Measurements from ENCODE around the gene FIGNL1. TPM values are rescaled to one million over a fixed set of nuclear protein-coding genes. Genes with fewer than 3 reads are reported as not detected.

Gene FIGNL1
- total RNA-seq, 1 experiment from 2014 or later: 14.5 TPM

DNA sequence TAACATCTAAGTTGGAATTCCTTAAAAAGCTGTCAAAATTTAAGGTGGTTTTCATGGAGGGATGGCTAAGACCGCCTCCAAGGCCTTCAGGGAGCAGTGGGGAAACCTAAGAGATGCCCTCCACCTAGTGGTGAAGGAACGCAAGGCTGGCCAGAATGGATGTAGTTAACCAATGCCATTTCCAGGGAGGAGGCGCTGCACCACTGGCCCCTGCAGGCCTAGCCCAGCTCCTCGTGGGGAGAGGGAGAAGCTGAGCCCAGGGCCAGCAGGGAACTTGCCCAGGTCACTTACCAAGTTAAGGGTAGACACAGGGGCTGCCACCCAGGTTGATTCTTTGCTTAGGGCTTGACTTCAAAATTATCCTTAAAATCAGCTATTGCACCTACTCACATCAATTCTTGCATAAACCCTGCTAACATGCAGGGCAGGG is 32.0 kb downstream of the FIGNL1 start:
- no peaks in the 10 kb centered on the region for H3K4me1 Mint-ChIP-seq (ENCODE audit: insufficient read depth, unreplicated experiment)
- no peak overlapping the region for H3K27ac Mint-ChIP-seq (ENCODE audit: low read depth, unreplicated experiment)
- ChIA-PET CTCF (interaction anchor here (0.5 to 10.1 kb wide), 79 partner anchors 11 to 1615 kb away, joined by 3 to 214 read pairs (median 4); no protein-coding TSS in a partner anchor), POLR2A (interaction anchor here (0.8 kb wide), 1 partner anchor 274 kb away, joined by 3 read pairs; no protein-coding TSS in a partner anchor)
- no peak overlapping the region for H3K4me3 Mint-ChIP-seq (ENCODE audit: unreplicated experiment)
- TF ChIP-seq, protein P1, sequence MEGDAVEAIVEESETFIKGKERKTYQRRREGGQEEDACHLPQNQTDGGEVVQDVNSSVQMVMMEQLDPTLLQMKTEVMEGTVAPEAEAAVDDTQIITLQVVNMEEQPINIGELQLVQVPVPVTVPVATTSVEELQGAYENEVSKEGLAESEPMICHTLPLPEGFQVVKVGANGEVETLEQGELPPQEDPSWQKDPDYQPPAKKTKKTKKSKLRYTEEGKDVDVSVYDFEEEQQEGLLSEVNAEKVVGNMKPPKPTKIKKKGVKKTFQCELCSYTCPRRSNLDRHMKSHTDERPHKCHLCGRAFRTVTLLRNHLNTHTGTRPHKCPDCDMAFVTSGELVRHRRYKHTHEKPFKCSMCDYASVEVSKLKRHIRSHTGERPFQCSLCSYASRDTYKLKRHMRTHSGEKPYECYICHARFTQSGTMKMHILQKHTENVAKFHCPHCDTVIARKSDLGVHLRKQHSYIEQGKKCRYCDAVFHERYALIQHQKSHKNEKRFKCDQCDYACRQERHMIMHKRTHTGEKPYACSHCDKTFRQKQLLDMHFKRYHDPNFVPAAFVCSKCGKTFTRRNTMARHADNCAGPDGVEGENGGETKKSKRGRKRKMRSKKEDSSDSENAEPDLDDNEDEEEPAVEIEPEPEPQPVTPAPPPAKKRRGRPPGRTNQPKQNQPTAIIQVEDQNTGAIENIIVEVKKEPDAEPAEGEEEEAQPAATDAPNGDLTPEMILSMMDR (IDR thresholded peaks at IDR 0.05; ENCODE audit: unreplicated experiment): peak; percentile 75
- H3K9me3 Mint-ChIP-seq (ENCODE audit: unreplicated experiment): no peaks in the 10 kb centered on the region
- DNase-seq (ENCODE audit: unreplicated experiment): peak; percentile 88
- H3K36me3 Mint-ChIP-seq (ENCODE audit: insufficient read depth, unreplicated experiment): no peaks in the 10 kb centered on the region
- no peaks in the 10 kb centered on the region for H3K27me3 Mint-ChIP-seq (ENCODE audit: insufficient read depth, unreplicated experiment)
- BruUV-seq (replicated peaks): no TSS peak
- intact Hi-C loops (cut with micrococcal nuclease): loop anchor here (1.0 to 5.0 kb wide), 4 partner anchors 213 to 724 kb away; no protein-coding TSS in a partner anchor

GRCh38 chr7:50416527-50417182 is 33.5 kb downstream of the FIGNL1 start:
- ChIA-PET CTCF (interaction anchor here (0.6 to 10.1 kb wide), 19 partner anchors 8 to 705 kb away, joined by 3 to 214 read pairs (median 10); no protein-coding TSS in a partner anchor), POLR2A (no interaction called here)
- TF ChIP-seq, protein P1 (IDR thresholded peaks at IDR 0.05; ENCODE audit: unreplicated experiment): no peak
- no peaks in the 10 kb centered on the region for H3K9me3 Mint-ChIP-seq (ENCODE audit: unreplicated experiment)
- H3K4me3 Mint-ChIP-seq (ENCODE audit: unreplicated experiment): no peak overlapping the region
- no peaks in the 10 kb centered on the region for H3K27me3 Mint-ChIP-seq (ENCODE audit: insufficient read depth, unreplicated experiment)
- BruUV-seq (replicated peaks): no TSS peak
- no peak for DNase-seq (ENCODE audit: unreplicated experiment)
- H3K4me1 Mint-ChIP-seq (ENCODE audit: insufficient read depth, unreplicated experiment): no peaks in the 10 kb centered on the region
- no peak overlapping the region for H3K27ac Mint-ChIP-seq (ENCODE audit: low read depth, unreplicated experiment)
- intact Hi-C loops (cut with micrococcal nuclease): loop anchor here (5.0 kb wide), 1 partner anchor 726 kb away; no protein-coding TSS in a partner anchor
- H3K36me3 Mint-ChIP-seq (ENCODE audit: insufficient read depth, unreplicated experiment): no peaks in the 10 kb centered on the region

DNA sequence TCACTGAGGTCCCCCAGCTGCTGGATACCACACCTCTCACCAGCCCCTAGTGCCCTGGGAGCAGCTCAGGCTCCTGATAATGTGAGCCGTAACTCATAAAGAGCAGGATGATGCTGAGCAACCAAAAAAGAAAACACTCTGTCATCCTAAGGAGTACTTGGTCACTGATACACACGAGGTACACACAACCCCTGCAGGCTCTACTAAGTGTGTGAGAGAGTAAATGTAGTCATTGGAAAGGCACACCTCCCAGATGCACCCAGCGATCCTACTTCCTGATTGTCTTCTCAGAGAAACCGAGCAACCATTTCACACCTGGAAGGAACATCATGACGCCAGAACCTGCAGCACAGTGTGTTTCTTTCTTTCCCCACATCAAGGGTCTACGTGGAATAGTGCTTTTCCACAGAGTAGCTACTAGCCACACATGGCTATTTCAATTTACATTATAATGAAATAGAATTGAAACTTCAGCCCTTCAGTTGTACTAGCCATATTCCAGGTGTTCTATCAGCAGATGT is 34.2 kb downstream of the FIGNL1 start:
- ChIA-PET CTCF (interaction anchor here (0.6 to 10.1 kb wide), 13 partner anchors 9 to 538 kb away, joined by 3 to 214 read pairs (median 6); no protein-coding TSS in a partner anchor), POLR2A (no interaction called here)
- no peaks in the 10 kb centered on the region for H3K36me3 Mint-ChIP-seq (ENCODE audit: insufficient read depth, unreplicated experiment)
- no peaks in the 10 kb centered on the region for H3K9me3 Mint-ChIP-seq (ENCODE audit: unreplicated experiment)
- no TSS peak for BruUV-seq (replicated peaks)
- H3K4me1 Mint-ChIP-seq (ENCODE audit: insufficient read depth, unreplicated experiment): no peaks in the 10 kb centered on the region
- no peak overlapping the region for H3K4me3 Mint-ChIP-seq (ENCODE audit: unreplicated experiment)
- no peak for DNase-seq (ENCODE audit: unreplicated experiment)
- H3K27ac Mint-ChIP-seq (ENCODE audit: low read depth, unreplicated experiment): no peak overlapping the region
- intact Hi-C loops (cut with micrococcal nuclease): loop anchor here (5.0 kb wide), 1 partner anchor 726 kb away; no protein-coding TSS in a partner anchor
- H3K27me3 Mint-ChIP-seq (ENCODE audit: insufficient read depth, unreplicated experiment): no peaks in the 10 kb centered on the region
- TF ChIP-seq, protein P1 (IDR thresholded peaks at IDR 0.05; ENCODE audit: unreplicated experiment): no peak

GRCh38 chr7:50413561-50413960 is 36.6 kb downstream of the FIGNL1 start:
- no peak overlapping the region for H3K4me3 Mint-ChIP-seq (ENCODE audit: unreplicated experiment)
- no peak overlapping the region for H3K27ac Mint-ChIP-seq (ENCODE audit: low read depth, unreplicated experiment)
- TF ChIP-seq, protein P1 (IDR thresholded peaks at IDR 0.05; ENCODE audit: unreplicated experiment): no peak
- POLR2A ChIA-PET: no interaction called here
- no peak for DNase-seq (ENCODE audit: unreplicated experiment)
- no peaks in the 10 kb centered on the region for H3K4me1 Mint-ChIP-seq (ENCODE audit: insufficient read depth, unreplicated experiment)
- H3K36me3 Mint-ChIP-seq (ENCODE audit: insufficient read depth, unreplicated experiment): no peaks in the 10 kb centered on the region
- CTCF ChIA-PET: interaction anchor here (0.5 to 1.2 kb wide), 3 partner anchors 18 to 724 kb away, joined by 3 to 4 read pairs (median 3); partner anchors contain the start of gene ZPBP
- intact Hi-C loops (cut with micrococcal nuclease): no loop called here
- BruUV-seq (replicated peaks): no TSS peak
- no peaks in the 10 kb centered on the region for H3K9me3 Mint-ChIP-seq (ENCODE audit: unreplicated experiment)
- peaks cover 11% of the 10 kb centered on the region for H3K27me3 Mint-ChIP-seq (ENCODE audit: insufficient read depth, unreplicated experiment)

All from MCF 10A (cell line).